ENCODE data around the gene RPF1. TPM values are rescaled to one million over a fixed set of nuclear protein-coding genes. Genes with fewer than 3 reads are reported as not detected.
A peak's percentile ranks its signal among the peaks of the same experiment; 100 is the strongest.

RPF1 gene
- total RNA-seq, 4 donors from 2014 or later: 30.9 to 41.9 (median 37.7) TPM

GRCh38 chr1:84525779-84526178, 46.7 kb downstream of the RPF1 start:
- no peak overlapping the region for H3K27ac ChIP-seq (replicated peaks in 1 of 4)
- 87% methylated on average over 1 of the region's 1 CpG for WGBS
- H3K27me3 ChIP-seq: no peaks in the 10 kb centered on the region
- no peak for TF ChIP-seq EP300 (IDR thresholded peaks at IDR 0.05)
- TF ChIP-seq CTCF (IDR thresholded peaks at IDR 0.05): no peak
- no peak for TF ChIP-seq POLR2AphosphoS5 (IDR thresholded peaks at IDR 0.05)
- TF ChIP-seq POLR2A (IDR thresholded peaks at IDR 0.05; ENCODE audit: low read depth): no peak
- H3K4me1 ChIP-seq: no peaks in the 10 kb centered on the region
- intact Hi-C loops (cut with DNase I): no loop called here
- no peaks in the 10 kb centered on the region for H3K9me3 ChIP-seq
- H3K4me3 ChIP-seq: no peak overlapping the region
- H3K36me3 ChIP-seq: peaks cover 0 to 4% (median 2%) of the 10 kb centered on the region in 4 donors
- no peak for DNase-seq (ENCODE audit: extremely low spot score)

GRCh38 chr1:84538599-84538998, 59.5 kb downstream of the RPF1 start:
- Histone ChIP-seq H3K9me3 (no peaks in the 10 kb centered on the region), H3K27me3 (no peaks in the 10 kb centered on the region), H3K4me3 (no peak overlapping the region), H3K4me1 (no peaks in the 10 kb centered on the region), H3K36me3 (peaks cover 0 to 23% (median 4%) of the 10 kb centered on the region in 4 donors), H3K27ac (replicated peaks in 1 of 4) (no peak overlapping the region)
- no peak for TF ChIP-seq CTCF (IDR thresholded peaks at IDR 0.05)
- TF ChIP-seq POLR2A (IDR thresholded peaks at IDR 0.05; ENCODE audit: low read depth): no peak
- TF ChIP-seq POLR2AphosphoS5 (IDR thresholded peaks at IDR 0.05): no peak
- no peak for TF ChIP-seq EP300 (IDR thresholded peaks at IDR 0.05)
- intact Hi-C loops (cut with DNase I): no loop called here
- DNase-seq (ENCODE audit: extremely low spot score): no peak

GRCh38 chr1:84539972-84540371, 60.9 kb downstream of the RPF1 start:
- DNase-seq (ENCODE audit: extremely low spot score): no peak
- intact Hi-C loops (cut with DNase I): no loop called here
- H3K27ac ChIP-seq (replicated peaks in 1 of 4): no peak overlapping the region
- TF ChIP-seq CTCF (IDR thresholded peaks at IDR 0.05) (no peak), POLR2A (IDR thresholded peaks at IDR 0.05; ENCODE audit: low read depth) (no peak), EP300 (IDR thresholded peaks at IDR 0.05) (no peak), POLR2AphosphoS5 (IDR thresholded peaks at IDR 0.05) (no peak)
- H3K4me1 ChIP-seq: no peaks in the 10 kb centered on the region
- H3K27me3 ChIP-seq: no peaks in the 10 kb centered on the region
- H3K4me3 ChIP-seq: no peak overlapping the region
- H3K36me3 ChIP-seq: peaks cover 0 to 23% (median 4%) of the 10 kb centered on the region in 4 donors
- WGBS: 81% methylated on average over 3 of the region's 3 CpGs
- H3K9me3 ChIP-seq: no peaks in the 10 kb centered on the region

- no peaks in the 10 kb centered on the region for H3K4me1 ChIP-seq
- intact Hi-C loops (cut with DNase I): no loop called here
- WGBS: 45% methylated on average over 1 of the region's 1 CpG
- H3K27me3 ChIP-seq: no peaks in the 10 kb centered on the region
- no peaks in the 10 kb centered on the region for H3K9me3 ChIP-seq
- peaks cover 0 to 23% (median 4%) of the 10 kb centered on the region in 4 donors for H3K36me3 ChIP-seq
- H3K27ac ChIP-seq (replicated peaks in 1 of 4): no peak overlapping the region
- no peak overlapping the region for H3K4me3 ChIP-seq
- DNase-seq (ENCODE audit: extremely low spot score): no peak
- no peak for TF ChIP-seq POLR2AphosphoS5 (IDR thresholded peaks at IDR 0.05)
- no peak for TF ChIP-seq CTCF (IDR thresholded peaks at IDR 0.05)
- TF ChIP-seq POLR2A (IDR thresholded peaks at IDR 0.05; ENCODE audit: low read depth): no peak
- TF ChIP-seq EP300 (IDR thresholded peaks at IDR 0.05): no peak
Measured at GRCh38 chr1:84540759-84541158, 61.7 kb downstream of the RPF1 start.

GRCh38 chr1:84541679-84542078, 62.6 kb downstream of the RPF1 start:
- H3K4me3 ChIP-seq: no peak overlapping the region
- WGBS: 99% methylated on average over 4 of the region's 4 CpGs
- DNase-seq (ENCODE audit: extremely low spot score): no peak
- H3K27me3 ChIP-seq: no peaks in the 10 kb centered on the region
- intact Hi-C loops (cut with DNase I): no loop called here
- H3K9me3 ChIP-seq: no peaks in the 10 kb centered on the region
- TF ChIP-seq POLR2A (IDR thresholded peaks at IDR 0.05; ENCODE audit: low read depth) (no peak), EP300 (IDR thresholded peaks at IDR 0.05) (no peak), CTCF (IDR thresholded peaks at IDR 0.05) (peak in 1 of 3 experiments; percentile 13)
- H3K36me3 ChIP-seq: peaks cover 0 to 23% (median 4%) of the 10 kb centered on the region in 4 donors
- no peaks in the 10 kb centered on the region for H3K4me1 ChIP-seq
- no peak overlapping the region for H3K27ac ChIP-seq (replicated peaks in 1 of 4)

Data from esophagus muscularis mucosa (tissue), 4 donors.